Uterus (tissue), 2 donors: Measurements from ENCODE around the gene RIT2.

Source experiments
- CTCF ChIP-seq, 4 experiments: fragments of 200-600 bp in 2 of 4; fragments of 450-650 bp in 2 of 4; sonication (generic) in 2 of 4; IDR thresholded peaks; one replicate each; pipeline ENCODE4 v1.5.1; 2016 to 2019; ENCODE audit warnings: antibody characterized with exemption in 4 of 4, mild to moderate bottlenecking in 2 of 4, moderate library complexity in 1 of 4
- POLR2A ChIP-seq, 2 donors: fragments of 450-650 bp; IDR thresholded peaks; one replicate each; pipeline ENCODE4 v1.6.1; 2016; ENCODE audit warnings: antibody characterized with exemption in 2 of 2, mild to moderate bottlenecking in 1 of 2, moderate library complexity in 1 of 2

GRCh38 chr18:43079422-43079821 is 36.1 kb downstream of the RIT2 start:
- TF ChIP-seq CTCF (IDR thresholded peaks at IDR 0.05) (no peak), POLR2A (IDR thresholded peaks at IDR 0.05) (no peak)
